ENCODE measurements around the gene LRMDA. TPM values are rescaled to one million over a fixed set of nuclear protein-coding genes. Genes with fewer than 3 reads are reported as not detected.
A peak's percentile ranks its signal among the peaks of the same experiment; 100 is the strongest.

LRMDA gene
- total RNA-seq, 4 donors from 2014 or later, result 7.3 to 20.1 (median 8.4) TPM

DNA sequence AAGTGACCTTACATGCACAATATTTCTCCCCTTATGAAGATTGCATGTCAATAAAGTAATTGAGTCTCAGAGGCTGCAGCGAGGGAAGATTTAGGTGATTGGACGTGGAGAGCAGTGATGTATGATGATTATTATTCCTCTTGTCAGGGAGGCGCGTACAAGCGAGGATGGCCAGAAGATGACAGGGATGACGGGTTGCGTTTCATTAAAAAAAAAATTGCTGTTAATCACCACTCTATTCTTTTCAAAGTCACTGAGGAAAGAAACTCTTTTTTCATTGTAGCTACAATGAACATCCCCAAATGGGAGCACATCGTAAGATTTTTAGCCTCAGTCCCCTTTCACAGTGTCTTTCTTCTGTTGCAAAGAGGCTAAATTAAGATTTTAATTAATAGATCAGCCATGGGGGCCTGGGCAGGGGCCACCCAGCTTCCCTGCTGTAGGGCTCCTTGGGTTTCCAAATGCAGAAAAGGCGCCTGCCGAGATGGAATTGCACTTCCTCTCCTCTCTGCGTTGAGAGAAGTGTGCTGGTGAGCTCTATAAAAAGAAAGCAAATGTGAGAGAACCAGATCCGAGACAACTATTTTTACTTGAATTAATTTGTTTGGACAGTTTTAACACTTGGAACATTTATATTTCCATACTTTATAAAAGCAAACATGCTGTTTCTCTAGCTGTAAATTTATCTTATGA lies 998.1 kb downstream of the LRMDA start:
- Histone ChIP-seq H3K4me3 (peak overlapping the region; percentile 3 to 38), H3K27ac (peak overlapping the region; percentile 72 to 80 (median 78)), H3K9me3 (no peaks in the 10 kb centered on the region), H3K4me1 (peaks cover 16 to 56% (median 20%) of the 10 kb centered on the region in 3 donors), H3K27me3 (no peaks in the 10 kb centered on the region), H3K36me3 (no peaks in the 10 kb centered on the region)
- TF ChIP-seq POLR2AphosphoS5 (IDR thresholded peaks at IDR 0.05) (no peak), EP300 (IDR thresholded peaks at IDR 0.05) (no peak), POLR2A (IDR thresholded peaks at IDR 0.05) (no peak)
- TF ChIP-seq, protein P1, sequence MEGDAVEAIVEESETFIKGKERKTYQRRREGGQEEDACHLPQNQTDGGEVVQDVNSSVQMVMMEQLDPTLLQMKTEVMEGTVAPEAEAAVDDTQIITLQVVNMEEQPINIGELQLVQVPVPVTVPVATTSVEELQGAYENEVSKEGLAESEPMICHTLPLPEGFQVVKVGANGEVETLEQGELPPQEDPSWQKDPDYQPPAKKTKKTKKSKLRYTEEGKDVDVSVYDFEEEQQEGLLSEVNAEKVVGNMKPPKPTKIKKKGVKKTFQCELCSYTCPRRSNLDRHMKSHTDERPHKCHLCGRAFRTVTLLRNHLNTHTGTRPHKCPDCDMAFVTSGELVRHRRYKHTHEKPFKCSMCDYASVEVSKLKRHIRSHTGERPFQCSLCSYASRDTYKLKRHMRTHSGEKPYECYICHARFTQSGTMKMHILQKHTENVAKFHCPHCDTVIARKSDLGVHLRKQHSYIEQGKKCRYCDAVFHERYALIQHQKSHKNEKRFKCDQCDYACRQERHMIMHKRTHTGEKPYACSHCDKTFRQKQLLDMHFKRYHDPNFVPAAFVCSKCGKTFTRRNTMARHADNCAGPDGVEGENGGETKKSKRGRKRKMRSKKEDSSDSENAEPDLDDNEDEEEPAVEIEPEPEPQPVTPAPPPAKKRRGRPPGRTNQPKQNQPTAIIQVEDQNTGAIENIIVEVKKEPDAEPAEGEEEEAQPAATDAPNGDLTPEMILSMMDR (IDR thresholded peaks at IDR 0.05), result no peak
- 16 to 43% methylated on average over 11 to 12 of the region's 12 CpGs for WGBS, 2 donors (ENCODE audit: low coverage in 1 of 2)
- ATAC-seq, result no peak

DNA sequence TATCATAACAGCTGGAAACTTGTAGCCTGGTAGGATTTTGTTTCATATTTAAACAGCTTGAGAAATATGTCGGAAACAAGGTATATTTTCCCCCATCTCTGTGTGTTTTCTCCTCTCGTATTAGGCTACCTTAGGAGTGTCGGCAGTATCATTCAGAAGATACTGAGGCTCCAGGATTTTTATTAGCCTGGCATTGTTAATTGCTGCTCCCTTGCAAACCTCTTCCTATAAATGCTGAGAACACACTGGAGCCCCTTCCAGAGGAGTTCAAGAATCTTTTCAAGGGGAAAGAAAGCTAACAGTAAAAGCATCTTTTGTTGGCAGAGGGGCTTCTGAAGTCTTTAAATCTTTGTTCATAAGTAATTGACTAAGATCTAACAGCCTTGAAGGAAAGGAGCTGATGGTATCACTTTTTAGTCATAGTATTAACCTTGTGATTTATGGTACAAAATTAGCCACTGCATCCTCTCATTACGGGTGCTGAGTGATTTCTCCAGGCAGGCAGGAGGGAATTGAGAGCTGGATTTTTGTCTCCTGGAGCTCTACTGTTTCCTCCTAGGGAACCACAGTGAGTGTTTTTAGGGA lies 998.7 kb downstream of the LRMDA start:
- ATAC-seq, result no peak
- Histone ChIP-seq H3K27me3 (no peaks in the 10 kb centered on the region), H3K27ac (peak overlapping the region; percentile 72 to 80 (median 78)), H3K36me3 (no peaks in the 10 kb centered on the region), H3K9me3 (no peaks in the 10 kb centered on the region), H3K4me1 (peaks cover 16 to 56% (median 20%) of the 10 kb centered on the region in 3 donors), H3K4me3 (peak overlapping the region; percentile 3 to 38)
- TF ChIP-seq POLR2A (IDR thresholded peaks at IDR 0.05) (no peak), EP300 (IDR thresholded peaks at IDR 0.05) (no peak), POLR2AphosphoS5 (IDR thresholded peaks at IDR 0.05) (no peak)
- TF ChIP-seq, protein P1 (IDR thresholded peaks at IDR 0.05), result no peak
- WGBS, 2 donors (ENCODE audit: low coverage in 1 of 2), result 8 to 10% methylated on average over 2 to 4 of the region's 4 CpGs

DNA sequence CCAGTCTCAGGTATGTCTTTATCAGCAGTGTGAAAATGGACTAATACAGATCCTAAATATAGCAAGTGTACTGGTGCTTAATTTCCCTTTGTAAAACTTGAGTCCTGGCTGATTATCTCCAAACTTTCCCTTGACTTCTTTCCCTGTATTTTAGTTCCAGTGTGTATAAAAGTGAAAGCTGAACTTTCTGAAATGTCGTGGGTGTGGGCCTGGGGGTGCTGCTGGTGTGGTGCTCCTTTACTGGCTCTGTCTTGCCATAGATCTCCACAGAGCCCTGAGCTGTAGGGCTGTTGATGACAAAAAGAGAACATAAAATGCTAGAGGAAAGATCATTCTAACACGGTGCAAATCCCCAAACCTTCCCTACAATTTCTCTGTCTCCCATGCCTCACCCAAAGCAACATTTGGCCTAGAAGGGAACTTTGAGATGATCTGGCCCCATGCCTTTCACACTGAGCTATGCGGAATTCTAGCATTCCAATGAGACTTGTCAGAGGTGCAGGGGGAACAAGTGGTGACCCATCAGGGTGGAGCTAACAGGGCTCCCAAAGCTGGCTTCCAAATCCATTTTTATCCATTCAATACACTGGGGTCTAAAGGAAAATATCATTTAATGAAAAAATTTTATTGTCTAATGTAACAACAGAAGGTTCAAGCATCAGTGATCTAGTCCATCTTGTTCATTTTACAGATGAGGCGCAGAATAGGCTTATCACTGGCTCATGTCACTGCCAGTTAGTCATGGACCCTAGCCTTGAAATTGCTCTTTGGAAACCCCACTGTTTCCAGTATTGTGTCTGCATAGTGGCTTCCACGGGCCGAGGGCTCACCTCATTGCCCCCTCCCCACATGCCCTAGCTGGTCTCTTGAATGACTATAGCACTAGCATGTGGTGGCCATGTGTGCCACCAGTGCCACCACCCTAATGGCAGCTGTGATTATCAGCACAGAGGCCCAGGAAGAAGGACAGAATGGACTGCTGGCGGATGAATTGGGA lies 1000.9 kb downstream of the LRMDA start:
- peak overlapping the region; percentile 67 to 80 (median 75) for H3K27ac ChIP-seq
- 31 to 87% methylated on average over 3 to 4 of the region's 7 CpGs for WGBS, 2 donors (ENCODE audit: low coverage in 1 of 2)
- H3K4me3 ChIP-seq, result no peak overlapping the region
- peak; percentile 89 for ATAC-seq
- TF ChIP-seq POLR2AphosphoS5 (IDR thresholded peaks at IDR 0.05), result peak; percentile 71
- TF ChIP-seq POLR2A (IDR thresholded peaks at IDR 0.05), result no peak
- H3K9me3 ChIP-seq, result no peaks in the 10 kb centered on the region
- H3K27me3 ChIP-seq, result no peaks in the 10 kb centered on the region
- no peaks in the 10 kb centered on the region for H3K36me3 ChIP-seq
- peaks cover 20 to 69% (median 23%) of the 10 kb centered on the region in 3 donors for H3K4me1 ChIP-seq

DNA sequence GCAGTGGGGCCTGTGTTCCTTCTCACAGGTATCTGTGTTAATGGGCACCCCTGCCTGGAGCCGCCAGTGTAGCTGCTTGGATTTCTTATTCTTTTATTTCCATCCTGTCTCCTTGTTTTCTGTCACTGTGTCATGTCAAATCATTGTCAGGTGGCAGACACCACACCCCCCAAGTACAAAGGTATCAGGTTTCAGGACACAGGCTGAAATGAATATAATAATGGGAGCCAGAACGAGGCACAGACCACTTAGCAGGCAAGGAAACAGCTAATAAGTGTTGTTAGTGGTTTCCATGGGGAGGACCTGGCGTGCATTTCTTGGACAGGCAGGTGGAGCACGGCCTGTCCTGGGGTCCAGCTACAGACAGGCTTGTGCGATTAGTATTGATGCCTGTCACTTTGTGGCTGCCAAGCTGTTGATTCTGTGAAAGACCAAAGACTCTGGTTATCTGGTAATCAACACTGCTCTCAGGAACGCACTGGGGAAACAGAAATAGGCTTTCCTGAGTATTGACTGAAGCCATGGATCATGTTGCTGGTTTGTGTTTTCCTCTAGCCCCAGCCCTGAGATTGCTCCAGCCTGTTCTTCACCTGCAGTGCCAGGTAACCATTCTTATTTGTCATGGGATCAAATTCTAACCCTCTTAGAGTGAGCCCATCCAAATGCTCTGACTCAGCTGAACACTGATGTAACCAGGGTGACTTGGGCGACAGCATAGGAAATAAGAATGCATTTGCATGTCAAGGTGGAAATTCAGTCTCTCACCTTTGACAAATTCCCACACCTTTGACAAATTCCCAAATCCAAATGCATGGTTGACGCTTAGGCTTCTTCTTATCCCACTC lies 1002.0 kb downstream of the LRMDA start:
- peaks cover 18 to 65% (median 23%) of the 10 kb centered on the region in 3 donors for H3K4me1 ChIP-seq
- H3K27ac ChIP-seq, result peak overlapping the region in 3 of 4 donors; percentile 74 to 80 (median 76)
- no peaks in the 10 kb centered on the region for H3K36me3 ChIP-seq
- ATAC-seq, result no peak
- H3K9me3 ChIP-seq, result no peaks in the 10 kb centered on the region
- H3K4me3 ChIP-seq, result no peak overlapping the region
- 88 to 100% methylated on average over 1 to 3 of the region's 8 CpGs for WGBS, 2 donors (ENCODE audit: low coverage in 1 of 2)
- no peaks in the 10 kb centered on the region for H3K27me3 ChIP-seq
- TF ChIP-seq POLR2A (IDR thresholded peaks at IDR 0.05), result no peak
- no peak for TF ChIP-seq POLR2AphosphoS5 (IDR thresholded peaks at IDR 0.05)
- TF ChIP-seq EP300 (IDR thresholded peaks at IDR 0.05), result no peak
- TF ChIP-seq, protein P1 (IDR thresholded peaks at IDR 0.05), result no peak
